ENCODE results near the gene NCR3LG1.

The NCR3LG1 gene

DNA sequence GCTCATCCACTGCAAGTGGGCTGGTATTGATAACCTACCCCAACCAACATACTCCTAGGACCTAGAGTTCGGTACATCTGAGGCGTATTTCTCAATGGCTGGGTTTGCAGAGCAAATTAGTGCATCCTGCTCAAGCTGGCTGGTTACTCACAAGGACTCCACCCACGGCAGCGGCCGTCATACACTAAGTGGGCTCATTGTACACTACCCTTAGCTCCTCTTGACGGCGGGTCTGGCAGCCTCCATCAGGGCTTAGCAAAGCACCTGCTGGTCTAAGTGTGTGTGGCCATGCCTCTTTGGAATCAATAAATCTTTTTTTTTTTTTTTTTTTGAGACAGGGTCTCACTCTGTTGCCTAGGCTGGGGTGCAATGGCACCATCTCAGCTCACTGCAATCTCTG, 57.0 kb downstream of the NCR3LG1 start:
- H4K91ac ChIP-seq (ENCODE audit: low read length) = no peak overlapping the region
- no peak for DNase-seq
- H3K4me1 ChIP-seq (ENCODE audit: control insufficient read depth, insufficient read depth, low read depth, low read length) = peaks cover 2% of the 10 kb centered on the region
- peaks cover 4 to 38% of the 10 kb centered on the region in 2 experiments for H3K27me3 ChIP-seq (ENCODE audit: control insufficient read depth in 1 of 2, insufficient read depth in 1 of 2, low read length in 2 of 2)
- WGBS = 88% methylated on average over 7 of the region's 7 CpGs
- H2BK5ac ChIP-seq (ENCODE audit: low read depth, low read length, poor library complexity, severe bottlenecking) = no peak overlapping the region
- no peak overlapping the region for H3K23ac ChIP-seq (ENCODE audit: low read length in 2 of 2)
- H3K18ac ChIP-seq (ENCODE audit: low read depth in 1 of 2, low read length in 2 of 2) = no peak overlapping the region
- H3K27ac ChIP-seq (ENCODE audit: low read length, poor library complexity, severe bottlenecking) = no peak overlapping the region
- no peak overlapping the region for H3K14ac ChIP-seq (ENCODE audit: low read length in 2 of 2)
- H2BK120ac ChIP-seq (ENCODE audit: low read depth, low read length) = no peak overlapping the region
- H3K36me3 ChIP-seq (ENCODE audit: control insufficient read depth in 1 of 2, insufficient read depth in 2 of 2, low read depth in 1 of 2, low read length in 2 of 2) = no peaks in the 10 kb centered on the region
- no peak overlapping the region for H4K8ac ChIP-seq (ENCODE audit: low read length)
- no peak overlapping the region for H3K4me2 ChIP-seq (ENCODE audit: low read length, poor library complexity, severe bottlenecking)
- H2AK5ac ChIP-seq (ENCODE audit: low read length, severe bottlenecking) = no peak overlapping the region
- no peak overlapping the region for H2BK12ac ChIP-seq (ENCODE audit: low read length in 2 of 2)
- no peaks in the 10 kb centered on the region for H3K79me1 ChIP-seq (replicated peaks; ENCODE audit: low read length, poor library complexity, severe bottlenecking)
- no peak overlapping the region for H3K4ac ChIP-seq (ENCODE audit: low read depth in 1 of 2, low read length in 2 of 2)
- H2AFZ ChIP-seq (ENCODE audit: low read depth, low read length) = no peak overlapping the region
- H2BK15ac ChIP-seq (ENCODE audit: low read depth, poor library complexity, severe bottlenecking) = no peak overlapping the region
- no peaks in the 10 kb centered on the region for H3K9me3 ChIP-seq (ENCODE audit: control insufficient read depth, low read length)
- no peak overlapping the region for H3K9ac ChIP-seq (ENCODE audit: low read length)
- H3K4me3 ChIP-seq (ENCODE audit: insufficient read depth in 1 of 2, low read depth in 1 of 2, low read length in 2 of 2) = no peak overlapping the region

DNA sequence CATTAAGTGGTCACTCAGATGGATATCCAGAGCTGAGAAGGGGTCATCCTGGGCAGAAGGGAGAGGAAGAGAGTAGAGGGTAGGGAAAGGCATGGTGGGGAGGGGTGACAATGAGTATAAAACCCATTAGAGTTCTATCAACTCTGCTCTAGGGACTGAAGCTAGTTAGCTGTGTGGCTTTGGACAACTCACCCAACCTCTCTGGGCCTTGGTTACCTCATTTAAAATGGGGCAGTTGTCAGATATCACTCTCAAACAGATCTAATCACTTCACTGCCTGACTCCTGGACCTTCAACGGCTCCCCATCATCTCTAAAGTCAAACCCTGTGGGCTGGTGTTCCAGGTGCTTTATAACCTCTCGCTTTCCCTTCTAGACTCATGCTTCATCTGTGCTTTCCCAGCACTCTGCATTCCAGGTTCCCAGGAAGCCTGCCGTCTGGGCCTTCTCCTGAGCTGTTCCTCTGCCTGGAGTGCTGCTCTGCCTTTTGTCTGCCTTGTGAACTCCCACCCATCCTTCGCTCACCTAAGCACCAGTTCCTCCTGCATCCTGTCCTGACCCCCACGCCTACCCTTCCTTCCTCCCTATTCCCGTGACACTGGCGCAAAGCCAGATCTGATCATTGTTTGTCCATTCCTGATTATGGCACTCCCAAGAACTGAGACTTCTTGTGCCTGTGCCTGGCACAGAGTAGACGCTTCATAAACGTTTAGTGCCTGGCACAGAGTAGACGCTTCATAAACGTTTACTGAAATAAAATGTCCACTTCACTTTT, 59.2 kb downstream of the NCR3LG1 start:
- H3K18ac ChIP-seq (ENCODE audit: low read depth in 1 of 2, low read length in 2 of 2) = no peak overlapping the region
- no peaks in the 10 kb centered on the region for H3K9me3 ChIP-seq (ENCODE audit: control insufficient read depth, low read length)
- H2BK12ac ChIP-seq (ENCODE audit: low read length in 2 of 2) = no peak overlapping the region
- WGBS = 76% methylated on average over 11 of the region's 11 CpGs
- no peak overlapping the region for H4K8ac ChIP-seq (ENCODE audit: low read length)
- H3K4me2 ChIP-seq (ENCODE audit: low read length, poor library complexity, severe bottlenecking) = no peak overlapping the region
- H3K9ac ChIP-seq (ENCODE audit: low read length) = no peak overlapping the region
- no peak overlapping the region for H4K91ac ChIP-seq (ENCODE audit: low read length)
- no peaks in the 10 kb centered on the region for H3K79me1 ChIP-seq (replicated peaks; ENCODE audit: low read length, poor library complexity, severe bottlenecking)
- no peak for DNase-seq
- no peak overlapping the region for H3K27ac ChIP-seq (ENCODE audit: low read length, poor library complexity, severe bottlenecking)
- no peak overlapping the region for H3K4me3 ChIP-seq (ENCODE audit: insufficient read depth in 1 of 2, low read depth in 1 of 2, low read length in 2 of 2)
- H3K23ac ChIP-seq (ENCODE audit: low read length in 2 of 2) = no peak overlapping the region
- no peak overlapping the region for H3K4ac ChIP-seq (ENCODE audit: low read depth in 1 of 2, low read length in 2 of 2)
- no peak overlapping the region for H2BK15ac ChIP-seq (ENCODE audit: low read depth, poor library complexity, severe bottlenecking)
- H2AFZ ChIP-seq (ENCODE audit: low read depth, low read length) = no peak overlapping the region
- no peak overlapping the region for H3K14ac ChIP-seq (ENCODE audit: low read length in 2 of 2)
- H3K36me3 ChIP-seq (ENCODE audit: control insufficient read depth in 1 of 2, insufficient read depth in 2 of 2, low read depth in 1 of 2, low read length in 2 of 2) = no peaks in the 10 kb centered on the region
- no peaks in the 10 kb centered on the region for H3K4me1 ChIP-seq (ENCODE audit: control insufficient read depth, insufficient read depth, low read depth, low read length)
- H3K27me3 ChIP-seq (ENCODE audit: control insufficient read depth in 1 of 2, insufficient read depth in 1 of 2, low read length in 2 of 2) = peaks cover 12 to 47% of the 10 kb centered on the region in 2 experiments
- no peak overlapping the region for H2BK5ac ChIP-seq (ENCODE audit: low read depth, low read length, poor library complexity, severe bottlenecking)
- H2BK120ac ChIP-seq (ENCODE audit: low read depth, low read length) = no peak overlapping the region
- no peak overlapping the region for H2AK5ac ChIP-seq (ENCODE audit: low read length, severe bottlenecking)

DNA sequence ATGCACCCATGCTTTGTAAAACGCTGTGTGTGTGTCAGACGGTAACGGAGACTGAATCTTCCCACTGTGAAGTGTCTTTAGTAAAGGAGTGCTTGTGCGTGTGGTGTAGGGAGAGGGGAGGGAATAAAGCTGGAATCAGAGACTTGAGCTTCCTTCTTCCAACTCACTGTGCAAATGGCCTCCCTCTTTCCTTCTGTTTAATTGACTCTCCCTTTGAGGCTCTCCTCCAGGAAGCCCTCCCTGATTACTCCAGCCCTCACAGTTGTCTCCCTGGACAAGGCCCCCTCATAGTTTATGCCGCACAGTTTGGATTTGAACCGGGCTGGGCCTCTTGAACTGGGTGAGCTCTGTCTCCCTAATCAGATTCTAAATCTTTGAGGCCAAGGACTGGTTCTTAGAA, 59.8 kb downstream of the NCR3LG1 start:
- Histone ChIP-seq H4K8ac (ENCODE audit: low read length) (no peak overlapping the region), H3K4me2 (ENCODE audit: low read length, poor library complexity, severe bottlenecking) (no peak overlapping the region), H3K36me3 (ENCODE audit: control insufficient read depth in 1 of 2, insufficient read depth in 2 of 2, low read depth in 1 of 2, low read length in 2 of 2) (no peaks in the 10 kb centered on the region), H3K14ac (ENCODE audit: low read length in 2 of 2) (peak overlapping the region in 1 of 2 experiments; percentile 10), H3K9me3 (ENCODE audit: control insufficient read depth, low read length) (no peaks in the 10 kb centered on the region), H3K23ac (ENCODE audit: low read length in 2 of 2) (no peak overlapping the region), H4K91ac (ENCODE audit: low read length) (no peak overlapping the region), H2AK5ac (ENCODE audit: low read length, severe bottlenecking) (no peak overlapping the region), H3K4ac (ENCODE audit: low read depth in 1 of 2, low read length in 2 of 2) (no peak overlapping the region), H3K9ac (ENCODE audit: low read length) (no peak overlapping the region), H3K4me3 (ENCODE audit: insufficient read depth in 1 of 2, low read depth in 1 of 2, low read length in 2 of 2) (no peak overlapping the region), H2BK120ac (ENCODE audit: low read depth, low read length) (no peak overlapping the region), H3K4me1 (ENCODE audit: control insufficient read depth, insufficient read depth, low read depth, low read length) (no peaks in the 10 kb centered on the region), H3K27ac (ENCODE audit: low read length, poor library complexity, severe bottlenecking) (no peak overlapping the region), H2BK12ac (ENCODE audit: low read length in 2 of 2) (no peak overlapping the region), H3K79me1 (replicated peaks; ENCODE audit: low read length, poor library complexity, severe bottlenecking) (no peaks in the 10 kb centered on the region), H2AFZ (ENCODE audit: low read depth, low read length) (no peak overlapping the region), H2BK5ac (ENCODE audit: low read depth, low read length, poor library complexity, severe bottlenecking) (no peak overlapping the region), H2BK15ac (ENCODE audit: low read depth, poor library complexity, severe bottlenecking) (no peak overlapping the region), H3K18ac (ENCODE audit: low read depth in 1 of 2, low read length in 2 of 2) (no peak overlapping the region), H3K27me3 (ENCODE audit: control insufficient read depth in 1 of 2, insufficient read depth in 1 of 2, low read length in 2 of 2) (peaks cover 16 to 53% of the 10 kb centered on the region in 2 experiments)
- WGBS = 89% methylated on average over 5 of the region's 6 CpGs
- no peak for DNase-seq

DNA sequence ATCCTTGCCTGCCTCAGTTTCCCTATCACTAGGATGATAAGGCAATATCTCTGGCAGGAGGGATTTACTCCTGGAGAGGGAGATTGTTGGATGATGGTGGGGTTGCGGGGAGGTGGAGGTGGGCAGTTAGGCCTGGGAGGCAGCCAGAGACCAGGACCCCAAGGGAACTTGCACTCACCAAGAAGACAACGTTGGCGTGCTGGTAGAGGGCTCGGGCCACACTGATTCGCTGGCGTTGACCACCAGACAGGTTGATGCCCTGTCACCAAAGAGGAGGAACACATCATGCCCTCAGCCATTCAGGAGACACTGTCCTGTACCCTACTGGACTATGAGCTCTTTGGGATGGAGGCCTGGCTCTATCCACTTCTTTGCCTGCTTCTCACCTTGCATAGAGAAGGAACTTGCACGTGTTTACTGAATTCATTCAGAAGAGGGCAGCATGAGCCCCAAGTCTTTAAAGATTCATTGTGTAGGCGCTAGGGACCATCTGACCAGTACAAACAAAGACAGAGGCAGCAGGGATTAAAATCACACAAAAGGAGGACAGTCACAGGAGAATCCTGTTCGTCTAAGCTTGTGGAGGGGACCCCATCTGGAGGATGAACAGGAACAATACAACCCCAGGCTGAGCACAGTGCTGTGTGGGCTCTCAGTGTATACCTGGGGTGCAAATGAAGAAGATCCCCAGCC, 61.0 kb downstream of the NCR3LG1 start:
- no peak overlapping the region for H2AK5ac ChIP-seq (ENCODE audit: low read length, severe bottlenecking)
- DNase-seq = no peak
- no peak overlapping the region for H3K18ac ChIP-seq (ENCODE audit: low read depth in 1 of 2, low read length in 2 of 2)
- no peak overlapping the region for H3K4me2 ChIP-seq (ENCODE audit: low read length, poor library complexity, severe bottlenecking)
- no peak overlapping the region for H4K8ac ChIP-seq (ENCODE audit: low read length)
- no peak overlapping the region for H2BK120ac ChIP-seq (ENCODE audit: low read depth, low read length)
- peaks cover 19 to 62% of the 10 kb centered on the region in 2 experiments for H3K27me3 ChIP-seq (ENCODE audit: control insufficient read depth in 1 of 2, insufficient read depth in 1 of 2, low read length in 2 of 2)
- no peak overlapping the region for H2BK5ac ChIP-seq (ENCODE audit: low read depth, low read length, poor library complexity, severe bottlenecking)
- no peak overlapping the region for H4K91ac ChIP-seq (ENCODE audit: low read length)
- H3K4me1 ChIP-seq (ENCODE audit: control insufficient read depth, insufficient read depth, low read depth, low read length) = no peaks in the 10 kb centered on the region
- H3K14ac ChIP-seq (ENCODE audit: low read length in 2 of 2) = no peak overlapping the region
- no peak overlapping the region for H3K4ac ChIP-seq (ENCODE audit: low read depth in 1 of 2, low read length in 2 of 2)
- H3K27ac ChIP-seq (ENCODE audit: low read length, poor library complexity, severe bottlenecking) = no peak overlapping the region
- H3K23ac ChIP-seq (ENCODE audit: low read length in 2 of 2) = no peak overlapping the region
- H3K9ac ChIP-seq (ENCODE audit: low read length) = no peak overlapping the region
- no peak overlapping the region for H2BK15ac ChIP-seq (ENCODE audit: low read depth, poor library complexity, severe bottlenecking)
- H3K36me3 ChIP-seq (ENCODE audit: control insufficient read depth in 1 of 2, insufficient read depth in 2 of 2, low read depth in 1 of 2, low read length in 2 of 2) = no peaks in the 10 kb centered on the region
- no peak overlapping the region for H2AFZ ChIP-seq (ENCODE audit: low read depth, low read length)
- H3K9me3 ChIP-seq (ENCODE audit: control insufficient read depth, low read length) = no peaks in the 10 kb centered on the region
- no peak overlapping the region for H2BK12ac ChIP-seq (ENCODE audit: low read length in 2 of 2)
- no peak overlapping the region for H3K4me3 ChIP-seq (ENCODE audit: insufficient read depth in 1 of 2, low read depth in 1 of 2, low read length in 2 of 2)
- no peaks in the 10 kb centered on the region for H3K79me1 ChIP-seq (replicated peaks; ENCODE audit: low read length, poor library complexity, severe bottlenecking)
- WGBS = 78% methylated on average over 9 of the region's 9 CpGs

All from mesenchymal stem cell (in vitro differentiated cells and primary cell).